Aorta (tissue), 5 donors: ENCODE data around the gene PHF20. TPM values are rescaled to one million over a fixed set of nuclear protein-coding genes. Genes with fewer than 3 reads are reported as not detected.
"Not testable (repeated sequence)": the region's sequence is repeated elsewhere in the genome, so short reads cannot be mapped to it uniquely, and the experiment has no call there.

Experiments
- ATAC-seq: fragments of 200-7000 bp; cut with Tn5 transposase; one replicate; pipeline ENCODE4 v1.9.1; 2022; ENCODE audit warnings: moderate library complexity; ENCODE audit not compliant: low FRiP score
- DNase-seq, 2 donors: peaks; one replicate each; pipeline ENCODE4 v3.0.0-alpha.2; 2020
- H3K27ac ChIP-seq, 2 donors: one replicate each; pipeline ENCODE4 v1.5.1; 2013; ENCODE audit warnings: low read length in 2 of 2, mild to moderate bottlenecking in 2 of 2, moderate library complexity in 2 of 2, control low read depth in 1 of 2, inconsistent platforms in 1 of 2, low read depth in 1 of 2
- H3K27me3 ChIP-seq, 2 donors: one replicate each; pipeline ENCODE4 v1.6.1; 2013; ENCODE audit warnings: control low read depth in 1 of 2, low read length in 1 of 2, mild to moderate bottlenecking in 1 of 2, moderate library complexity in 1 of 2; ENCODE audit not compliant: insufficient read depth in 2 of 2, control insufficient read depth in 1 of 2
- H3K36me3 ChIP-seq, 2 donors: one replicate each; pipeline ENCODE4 v1.6.1; 2013; ENCODE audit warnings: control low read depth in 1 of 2, low read length in 1 of 2, mild to moderate bottlenecking in 1 of 2; ENCODE audit not compliant: insufficient read depth in 2 of 2, control insufficient read depth in 1 of 2
- H3K4me1 ChIP-seq, 2 donors: one replicate each; pipeline ENCODE4 v1.6.1; 2013; ENCODE audit warnings: low read length in 2 of 2, control low read depth in 1 of 2, mild to moderate bottlenecking in 1 of 2, moderate library complexity in 1 of 2; ENCODE audit not compliant: insufficient read depth in 2 of 2, control insufficient read depth in 1 of 2
- H3K4me3 ChIP-seq, 2 donors: one replicate each; pipeline ENCODE4 v1.5.1; 2013; ENCODE audit warnings: low read length in 2 of 2, control low read depth in 1 of 2, mild to moderate bottlenecking in 1 of 2
- H3K9me3 ChIP-seq: one replicate; pipeline ENCODE4 v1.6.1; 2013; ENCODE audit warnings: mild to moderate bottlenecking, low read length; ENCODE audit not compliant: control insufficient read depth
- WGBS, 2 donors: extraction: QIAGEN DNeasy Blood & Tissue Kit; methylation state at CpG; one replicate each; pipeline ENCODE4 v1.1.7; 2013; 5-methylcytosine and 5-hydroxymethylcytosine counted together
- intact Hi-C, 2 donors: fragments of 100-400 bp; cut with DNase I; formaldehyde crosslinking; loops; one replicate each; pipeline versions ENCODE4 v1.14.2 to v1.15.0; 2022
- polyA plus RNA-seq, 2 donors: library from polyadenylated mRNA; stranded (reverse); fragments of 200-250 nt; gene quantifications; one replicate each; pipeline ENCODE4 v1.2.3, GENCODE V29; 2013
- total RNA-seq, 2 donors: library from RNA; stranded (reverse); fragmentation: NEBNext Ultra II Directional; extraction: Animal tissue kit (Norgen Biotek cat#: 25700); gene quantifications; one replicate each; pipeline ENCODE4 v1.2.1, GENCODE V29; 2021
- donor health status: healthy with polysubstance abuse.
- donor health status: Bipolar disorder and iron deficiency.
- donor health status: DM: no; HTN: no; CAD: no.
- donor health status: DM: no; HTN: no; CAD: no.
- donor health status: DM: yes; HTN: yes; CAD: no.

Gene PHF20
- total and polyA plus RNA-seq, 4 donors, result 17.1 to 64.4 (median 40.8) TPM

DNA sequence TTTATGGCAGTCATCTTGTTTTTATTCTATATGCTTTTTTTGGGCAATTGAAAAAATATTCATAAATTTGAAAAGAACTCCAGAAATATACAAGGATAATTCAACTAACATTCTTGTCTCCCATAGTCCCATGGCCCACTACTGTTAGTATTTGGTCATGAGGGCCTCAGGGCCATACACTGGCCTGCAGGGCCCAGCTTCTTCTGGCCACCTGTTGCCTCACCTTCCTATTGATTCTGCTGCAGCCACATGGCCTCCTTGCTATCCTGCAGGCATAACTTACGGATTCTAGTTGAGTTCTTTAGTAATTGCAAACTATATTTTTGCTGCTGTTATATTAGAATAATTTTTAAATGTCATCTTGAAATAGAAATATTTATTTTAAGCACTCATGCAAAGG, 109.9 kb downstream of the PHF20 start:
- 95 to 99% methylated on average over 1 of the region's 1 CpG for WGBS, 2 donors

DNA sequence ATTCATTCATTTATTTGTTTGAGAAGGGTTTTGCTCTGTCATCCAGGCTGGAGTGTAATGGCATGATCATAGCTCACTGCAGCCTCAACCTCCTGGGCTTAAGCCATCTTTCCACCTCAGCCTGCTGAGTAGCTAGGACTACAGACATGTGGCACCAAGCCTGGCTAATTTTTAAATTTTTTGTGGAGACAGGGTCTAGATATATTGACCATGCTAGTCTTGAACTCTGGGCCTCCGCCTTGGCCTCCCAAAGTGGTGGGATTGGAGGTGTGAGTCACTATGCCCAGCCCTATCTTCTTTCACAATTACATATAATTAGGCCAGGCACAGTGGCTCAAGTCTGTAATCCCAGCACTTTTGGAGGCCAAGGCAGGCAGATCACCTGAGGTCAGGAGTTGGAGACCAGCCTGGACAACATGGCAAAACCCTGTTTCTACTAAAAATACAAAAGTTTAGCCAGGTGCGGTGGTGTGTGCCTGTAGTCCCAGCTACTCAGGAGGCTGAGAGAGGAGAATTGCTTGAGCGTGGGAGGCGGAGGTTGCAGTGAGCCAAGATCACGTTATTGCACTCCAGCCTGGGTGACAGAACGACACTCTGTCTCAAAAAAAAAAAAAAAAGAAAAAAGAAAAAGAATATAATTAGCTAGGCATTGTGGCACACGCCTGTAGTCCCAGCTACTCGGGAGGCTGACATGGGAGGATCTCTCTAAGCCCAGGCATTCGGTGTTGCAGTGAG, 110.8 kb downstream of the PHF20 start:
- not testable (repeated sequence) for H3K36me3 ChIP-seq, H3K4me3 ChIP-seq, H3K27me3 ChIP-seq, H3K9me3 ChIP-seq, DNase-seq, H3K4me1 ChIP-seq, ATAC-seq
- WGBS, 2 donors, result 88 to 92% methylated on average over 9 of the region's 9 CpGs
- intact Hi-C loops, result loop anchor here in 1 of 2 donors (10.0 kb wide), 2 partner anchors 108 to 418 kb away; partner anchors contain the start of gene PHF20
- peak overlapping the region in 1 of 2 donors; percentile 64 for H3K27ac ChIP-seq

More for the DNA sequence above, 109.9 kb downstream of the PHF20 start:
- H3K36me3 ChIP-seq, result no peaks in the 10 kb centered on the region
- no peaks in the 10 kb centered on the region for H3K27me3 ChIP-seq
- ATAC-seq (no peak), DNase-seq (no peak)
- H3K27ac ChIP-seq, result no peak overlapping the region
- no peaks in the 10 kb centered on the region for H3K4me1 ChIP-seq
- no peak overlapping the region for H3K4me3 ChIP-seq
- no peaks in the 10 kb centered on the region for H3K9me3 ChIP-seq
- intact Hi-C loops, result loop anchor here in 1 of 2 donors (10.0 kb wide), 2 partner anchors 107 to 417 kb away; partner anchors contain the start of gene PHF20

DNA sequence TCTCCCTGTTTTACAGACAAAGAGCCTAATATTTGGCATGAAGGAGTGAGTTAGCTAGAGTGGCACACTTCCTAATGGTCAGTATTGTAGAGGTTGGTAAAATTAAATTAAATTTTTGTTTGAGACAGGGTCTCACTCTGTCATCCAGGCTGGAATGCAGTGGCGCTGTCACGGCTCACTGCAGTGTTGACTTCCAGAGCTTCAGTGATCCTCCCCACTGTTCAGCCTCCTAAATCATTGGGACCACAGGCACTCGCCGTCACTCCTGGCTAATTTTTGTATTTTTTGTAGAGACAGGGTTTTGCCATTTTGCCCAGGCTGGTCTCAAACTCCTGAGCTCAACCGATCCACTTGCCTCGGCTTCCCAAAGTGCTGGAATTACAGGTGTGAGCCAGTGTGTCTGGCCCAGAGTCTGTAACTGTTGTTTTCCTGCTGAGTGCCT, 111.5 kb downstream of the PHF20 start:
- Histone ChIP-seq H3K36me3 (no peaks in the 10 kb centered on the region), H3K4me1 (no peaks in the 10 kb centered on the region), H3K9me3 (no peaks in the 10 kb centered on the region), H3K27ac (peak overlapping the region; percentile 61 to 95), H3K4me3 (no peak overlapping the region), H3K27me3 (no peaks in the 10 kb centered on the region)
- intact Hi-C loops, result loop anchor here in 1 of 2 donors (10.0 kb wide), 2 partner anchors 109 to 419 kb away; partner anchors contain the start of gene PHF20
- WGBS, 2 donors, result 71 to 77% methylated on average over 6 of the region's 6 CpGs
- ATAC-seq (no peak), DNase-seq (no peak)

DNA sequence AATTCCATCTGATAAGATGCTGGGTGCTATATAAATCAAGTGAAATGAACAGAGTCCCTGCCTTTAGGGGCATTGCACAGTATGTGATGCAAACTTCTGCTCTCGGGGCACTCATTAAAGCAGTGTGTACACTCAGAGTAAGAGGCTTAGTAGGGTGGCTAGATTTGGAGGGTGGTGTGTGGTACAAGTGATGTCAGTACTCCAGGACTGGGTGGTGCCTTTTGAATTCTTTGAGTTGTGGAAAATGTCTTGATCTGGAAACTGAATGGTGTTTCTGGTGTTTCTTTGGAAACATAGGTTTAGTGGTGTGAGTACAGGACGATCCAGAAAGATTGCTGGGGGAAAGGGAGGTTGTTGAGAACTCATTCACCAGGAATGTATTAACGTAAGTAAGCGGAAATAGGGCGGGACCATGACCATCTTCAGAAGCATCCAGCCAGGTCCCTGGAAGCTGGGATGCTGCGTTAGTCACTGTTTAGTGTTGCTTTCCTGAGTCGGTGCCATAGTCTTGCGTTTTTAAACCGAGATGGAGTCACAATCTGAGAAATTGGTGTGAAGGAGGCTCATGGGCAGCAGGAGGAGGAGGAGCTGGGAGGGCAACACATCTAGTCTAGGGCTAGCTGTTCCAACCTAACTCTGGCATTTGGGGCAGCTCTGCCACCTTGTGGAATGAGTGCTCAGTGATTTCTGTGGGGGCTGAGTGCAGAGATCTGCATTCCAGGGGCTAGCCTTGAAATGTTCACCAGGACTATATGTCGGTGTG, 112.1 kb downstream of the PHF20 start:
- H3K4me1 ChIP-seq, result no peaks in the 10 kb centered on the region
- intact Hi-C loops, result loop anchor here (1.0 to 10.0 kb wide), 4 partner anchors 109 to 419 kb away; partner anchors contain the start of genes RBM39 (in 2 of the 2) and PHF20 (in 1 of the 2)
- H3K4me3 ChIP-seq, result no peak overlapping the region
- ATAC-seq, result peak; percentile 94
- no peaks in the 10 kb centered on the region for H3K9me3 ChIP-seq
- 12 to 13% methylated on average over 10 of the region's 10 CpGs for WGBS, 2 donors
- peak overlapping the region; percentile 61 to 95 for H3K27ac ChIP-seq
- peak; percentile 82 to 89 for DNase-seq
- no peaks in the 10 kb centered on the region for H3K27me3 ChIP-seq
- H3K36me3 ChIP-seq, result no peaks in the 10 kb centered on the region

DNA sequence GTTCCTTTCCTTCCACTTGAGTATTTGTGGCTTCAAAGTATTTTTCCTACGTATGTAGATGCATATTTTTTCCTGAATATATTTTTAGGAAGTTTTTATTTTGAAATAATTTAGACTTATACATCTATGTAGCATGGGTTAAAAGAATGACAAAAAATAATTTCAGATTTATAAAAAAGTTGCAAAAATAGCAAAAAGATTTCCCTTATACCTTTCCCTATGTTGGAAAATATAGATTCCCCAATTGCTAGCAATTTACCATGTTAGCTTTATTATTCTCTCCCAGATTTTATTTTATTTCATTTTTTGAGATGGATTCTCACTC, 112.7 kb downstream of the PHF20 start:
- ATAC-seq, result no peak
- no peak overlapping the region for H3K4me3 ChIP-seq
- H3K4me1 ChIP-seq, result no peaks in the 10 kb centered on the region
- no peaks in the 10 kb centered on the region for H3K36me3 ChIP-seq
- no peaks in the 10 kb centered on the region for H3K27me3 ChIP-seq
- H3K9me3 ChIP-seq, result no peaks in the 10 kb centered on the region
- no peak overlapping the region for H3K27ac ChIP-seq
- WGBS, 2 donors, result 5 to 12% methylated on average over 1 of the region's 1 CpG
- intact Hi-C loops, result loop anchor here (1.0 to 10.0 kb wide), 4 partner anchors 110 to 420 kb away; partner anchors contain the start of genes RBM39 (in 2 of the 2) and PHF20 (in 1 of the 2)
- DNase-seq, result no peak

DNA sequence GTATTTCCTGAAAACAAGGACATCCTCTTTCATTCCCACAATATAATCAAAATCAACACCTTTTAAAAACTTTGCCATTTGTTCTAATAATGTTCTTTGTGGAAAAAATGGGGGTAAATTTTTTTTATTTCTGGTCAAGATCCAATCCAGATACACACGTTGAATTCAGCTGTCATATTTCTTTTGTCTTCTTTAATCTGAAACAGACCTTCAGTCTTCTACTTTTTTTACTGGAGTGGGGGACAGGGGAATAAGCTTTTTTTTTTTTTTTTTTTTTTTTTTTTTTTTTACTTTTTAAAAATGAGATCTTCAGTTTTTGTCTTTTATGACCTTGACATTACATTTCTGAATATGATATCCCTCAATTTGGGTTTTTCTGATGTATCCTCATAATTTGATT, 113.4 kb downstream of the PHF20 start:
- DNase-seq (no peak), ATAC-seq (no peak)
- Histone ChIP-seq H3K4me1 (no peaks in the 10 kb centered on the region), H3K27me3 (no peaks in the 10 kb centered on the region), H3K4me3 (no peak overlapping the region), H3K36me3 (no peaks in the 10 kb centered on the region), H3K27ac (no peak overlapping the region), H3K9me3 (no peaks in the 10 kb centered on the region)
- 39 to 51% methylated on average over 1 of the region's 1 CpG for WGBS, 2 donors
- intact Hi-C loops, result loop anchor here in 1 of 2 donors (2.0 to 10.0 kb wide), 3 partner anchors 110 to 420 kb away; partner anchors contain the start of genes PHF20 and RBM39

DNA sequence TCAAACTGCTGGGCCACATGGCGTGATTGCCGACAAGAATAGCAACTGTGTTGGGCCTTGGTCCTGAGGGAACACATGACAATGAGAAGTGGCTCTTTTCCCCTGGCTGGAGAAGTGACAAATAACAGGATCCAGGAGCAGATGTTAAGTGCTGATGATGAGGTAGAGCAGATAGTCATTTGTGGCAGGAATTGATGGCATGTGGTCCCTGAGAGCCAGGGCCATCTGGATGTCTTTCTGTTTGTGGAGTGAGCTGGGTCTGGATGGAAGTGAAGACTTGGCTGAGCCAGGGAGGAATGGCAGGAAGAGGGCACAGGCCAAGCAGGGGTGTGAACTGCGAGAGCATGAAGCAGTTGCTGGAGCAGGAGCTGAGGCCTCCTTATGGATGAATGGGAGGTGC, 114.7 kb downstream of the PHF20 start:
- Histone ChIP-seq H3K36me3 (no peaks in the 10 kb centered on the region), H3K27me3 (no peaks in the 10 kb centered on the region), H3K27ac (peak overlapping the region in 1 of 2 donors; percentile 21), H3K4me3 (no peak overlapping the region), H3K4me1 (no peaks in the 10 kb centered on the region), H3K9me3 (no peaks in the 10 kb centered on the region)
- no peak for ATAC-seq
- WGBS, 2 donors, result 82 to 86% methylated on average over 3 of the region's 3 CpGs
- DNase-seq, result no peak
- intact Hi-C loops, result loop anchor here in 1 of 2 donors (10.0 kb wide), 2 partner anchors 112 to 422 kb away; partner anchors contain the start of gene PHF20

DNA sequence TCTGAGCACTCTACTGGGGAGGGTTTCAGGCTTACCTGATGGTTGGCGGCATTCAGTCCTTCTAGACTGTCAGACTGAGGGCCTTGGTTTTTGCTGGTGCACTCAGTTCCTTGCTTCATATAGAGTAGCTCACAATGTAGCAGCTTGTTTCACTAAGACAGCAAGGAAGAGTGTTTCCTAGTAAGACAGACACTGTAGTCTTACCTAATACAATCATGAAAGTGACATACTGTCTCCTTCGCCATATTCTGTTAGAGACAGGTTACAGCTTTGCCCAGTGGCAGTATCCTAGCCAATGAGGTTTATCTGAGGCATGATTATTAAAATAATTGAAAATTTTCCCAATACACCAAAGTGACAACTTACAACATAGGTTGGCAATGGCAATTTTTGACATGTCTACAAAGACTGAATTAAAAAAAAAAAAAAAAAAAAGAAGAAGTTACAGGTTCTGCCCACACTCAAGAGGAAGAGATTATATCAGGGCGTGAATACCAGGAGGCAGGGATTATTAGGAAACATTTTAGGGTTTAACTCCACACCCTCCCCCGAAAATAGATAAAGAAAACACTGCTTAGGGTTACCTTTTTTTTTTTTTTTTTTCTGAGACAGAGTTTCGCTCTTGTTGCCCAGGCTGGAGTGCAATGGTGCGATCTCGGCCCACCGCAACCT, 115.7 kb downstream of the PHF20 start:
- H3K27me3 ChIP-seq, result no peaks in the 10 kb centered on the region
- ATAC-seq (no peak), DNase-seq (no peak)
- H3K27ac ChIP-seq, result no peak overlapping the region
- no peaks in the 10 kb centered on the region for H3K9me3 ChIP-seq
- no peaks in the 10 kb centered on the region for H3K4me1 ChIP-seq
- H3K4me3 ChIP-seq, result no peak overlapping the region
- intact Hi-C loops, result loop anchor here in 1 of 2 donors (10.0 kb wide), 2 partner anchors 113 to 423 kb away; partner anchors contain the start of gene PHF20
- WGBS, 2 donors, result 95 to 98% methylated on average over 8 of the region's 8 CpGs
- no peaks in the 10 kb centered on the region for H3K36me3 ChIP-seq
